CMK (cell line): ENCODE measurements around the gene SRBD1.

Experiments used
- DNase-seq: peaks from one replicate; pipeline ENCODE4 v3.0.0-alpha.2; 2010; ENCODE audit warnings: low read depth

SRBD1 gene

DNA sequence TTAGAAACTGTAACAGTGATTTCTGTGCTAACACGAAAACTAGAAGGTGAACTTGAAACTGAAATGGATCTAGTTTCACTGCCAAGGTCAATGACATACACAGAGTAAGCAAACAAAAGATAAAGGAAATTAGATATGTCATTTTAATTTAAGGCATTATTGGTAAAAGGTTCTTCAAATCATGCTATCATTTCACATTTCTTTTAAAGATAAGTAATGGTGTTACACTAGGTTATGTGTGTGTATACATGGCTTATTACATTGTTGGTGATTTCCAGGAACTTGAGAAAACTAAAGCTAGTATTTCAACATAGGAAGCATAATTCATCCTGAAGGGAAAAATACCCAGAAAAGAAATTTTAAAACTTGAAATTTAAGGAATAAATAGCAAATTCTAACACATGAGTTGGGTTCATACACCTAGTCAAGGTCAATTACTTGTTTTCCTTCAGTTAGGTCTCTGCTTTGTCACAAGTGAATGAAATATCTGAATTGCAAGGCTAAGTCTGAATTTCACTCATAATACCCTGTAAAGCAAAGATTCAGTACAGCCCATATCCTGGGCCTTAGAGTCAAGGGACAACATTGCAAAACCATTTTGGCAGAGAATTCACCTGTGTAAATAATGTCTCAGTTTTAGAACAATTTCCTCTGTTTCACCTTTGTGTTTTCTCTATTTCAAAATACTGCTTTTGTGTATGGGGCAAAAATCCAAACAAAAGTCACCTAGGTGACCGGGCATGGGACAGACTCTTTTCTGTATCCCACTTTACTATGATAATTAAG lies 141.6 kb downstream of the SRBD1 start:
- DNase-seq: no peak

DNA sequence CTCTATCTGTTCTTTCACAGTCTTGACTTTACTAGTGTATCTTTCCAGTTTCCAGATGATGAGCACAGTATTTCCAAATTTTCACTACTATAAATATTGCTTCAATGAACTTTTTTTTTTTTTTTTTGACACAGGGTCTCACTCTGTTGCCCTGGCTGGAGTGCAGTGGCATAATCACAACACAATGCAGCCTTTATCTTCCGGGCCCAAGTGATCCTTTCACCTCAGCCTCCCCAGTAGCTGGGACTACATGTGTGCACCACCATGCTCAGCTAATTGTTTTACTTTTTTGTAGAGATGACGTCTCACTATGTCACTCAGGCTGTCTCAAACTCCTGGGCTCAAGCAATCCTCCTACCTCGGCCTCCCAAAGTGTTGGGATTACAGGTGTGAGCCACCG lies 142.8 kb downstream of the SRBD1 start:
- DNase-seq: no peak

- DNase-seq: no peak
These were observed 145.0 kb downstream of the SRBD1 start for GRCh38 chr2:45466053-45466452.

GRCh38 chr2:45460825-45461224 lies 150.2 kb downstream of the SRBD1 start:
- no peak for DNase-seq

DNA sequence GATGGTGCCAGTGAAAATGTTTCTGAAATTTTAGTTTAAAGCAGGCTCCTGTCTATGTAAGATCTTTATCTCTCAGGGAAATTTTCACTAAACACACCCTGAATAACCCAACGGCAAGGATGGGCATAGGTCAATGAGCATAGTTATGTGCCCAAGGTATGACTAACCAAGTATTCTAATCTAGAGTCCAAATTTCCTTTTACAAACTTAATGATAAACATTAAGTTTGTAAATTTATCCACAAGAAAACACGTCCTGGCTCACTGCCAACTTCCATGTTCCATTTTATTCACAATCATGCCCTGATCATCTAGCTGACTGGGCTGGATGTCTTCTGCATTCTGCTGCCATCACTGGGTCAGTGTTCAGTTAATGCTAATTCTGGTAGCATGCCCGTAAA lies 151.2 kb downstream of the SRBD1 start:
- DNase-seq: no peak

- DNase-seq: no peak
These were observed 152.0 kb downstream of the SRBD1 start for GRCh38 chr2:45458909-45459563.

- no peak for DNase-seq
These were observed 153.7 kb downstream of the SRBD1 start for GRCh38 chr2:45457211-45457945.

DNA sequence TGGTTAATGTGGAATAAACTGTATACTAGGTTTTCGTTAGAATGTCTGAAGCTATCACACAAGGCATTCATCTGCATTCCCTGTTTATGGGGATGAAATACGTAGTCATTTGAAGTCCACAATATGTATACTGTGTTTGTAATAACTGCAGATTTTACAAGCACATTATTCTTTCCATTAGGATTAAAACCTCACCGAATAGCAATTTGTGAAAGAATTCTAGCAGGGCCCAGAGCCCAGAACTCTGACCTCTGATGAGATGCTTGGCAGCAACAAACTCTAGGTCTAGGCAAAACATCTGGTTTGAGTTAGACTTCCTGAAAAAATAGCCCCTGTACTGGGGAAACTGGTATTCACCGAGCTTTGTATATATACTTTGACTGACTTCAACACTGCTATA lies 158.2 kb downstream of the SRBD1 start:
- DNase-seq: no peak

GRCh38 chr2:45450634-45451033 lies 160.4 kb downstream of the SRBD1 start:
- DNase-seq: no peak

DNA sequence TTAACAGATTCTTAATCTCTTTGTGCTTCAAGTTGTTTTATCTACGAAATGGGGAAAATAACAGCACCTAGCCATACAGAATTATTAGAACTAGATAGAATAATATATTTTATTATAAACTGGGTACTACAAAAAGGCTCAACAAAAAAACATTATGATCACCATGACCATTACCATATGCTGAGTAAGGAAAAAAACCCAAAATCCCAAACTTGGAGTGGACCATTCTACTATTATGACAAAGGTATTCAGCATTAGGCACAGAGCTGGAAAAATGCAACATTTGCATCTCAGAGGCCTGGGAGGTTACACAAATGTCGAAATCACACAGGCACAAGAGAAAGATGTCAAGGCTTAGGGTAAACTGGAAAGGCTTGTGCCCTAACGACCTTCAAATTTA lies 162.8 kb downstream of the SRBD1 start:
- no peak for DNase-seq

GRCh38 chr2:45446016-45446415 lies 165.1 kb downstream of the SRBD1 start:
- no peak for DNase-seq

- no peak for DNase-seq
These were observed 166.0 kb downstream of the SRBD1 start for GRCh38 chr2:45445037-45445436.

GRCh38 chr2:45443012-45443411 lies 168.1 kb downstream of the SRBD1 start:
- no peak for DNase-seq

- no peak for DNase-seq
These were observed 169.0 kb downstream of the SRBD1 start for GRCh38 chr2:45442026-45442425.

GRCh38 chr2:45441571-45441970 lies 169.5 kb downstream of the SRBD1 start:
- DNase-seq: no peak

DNA sequence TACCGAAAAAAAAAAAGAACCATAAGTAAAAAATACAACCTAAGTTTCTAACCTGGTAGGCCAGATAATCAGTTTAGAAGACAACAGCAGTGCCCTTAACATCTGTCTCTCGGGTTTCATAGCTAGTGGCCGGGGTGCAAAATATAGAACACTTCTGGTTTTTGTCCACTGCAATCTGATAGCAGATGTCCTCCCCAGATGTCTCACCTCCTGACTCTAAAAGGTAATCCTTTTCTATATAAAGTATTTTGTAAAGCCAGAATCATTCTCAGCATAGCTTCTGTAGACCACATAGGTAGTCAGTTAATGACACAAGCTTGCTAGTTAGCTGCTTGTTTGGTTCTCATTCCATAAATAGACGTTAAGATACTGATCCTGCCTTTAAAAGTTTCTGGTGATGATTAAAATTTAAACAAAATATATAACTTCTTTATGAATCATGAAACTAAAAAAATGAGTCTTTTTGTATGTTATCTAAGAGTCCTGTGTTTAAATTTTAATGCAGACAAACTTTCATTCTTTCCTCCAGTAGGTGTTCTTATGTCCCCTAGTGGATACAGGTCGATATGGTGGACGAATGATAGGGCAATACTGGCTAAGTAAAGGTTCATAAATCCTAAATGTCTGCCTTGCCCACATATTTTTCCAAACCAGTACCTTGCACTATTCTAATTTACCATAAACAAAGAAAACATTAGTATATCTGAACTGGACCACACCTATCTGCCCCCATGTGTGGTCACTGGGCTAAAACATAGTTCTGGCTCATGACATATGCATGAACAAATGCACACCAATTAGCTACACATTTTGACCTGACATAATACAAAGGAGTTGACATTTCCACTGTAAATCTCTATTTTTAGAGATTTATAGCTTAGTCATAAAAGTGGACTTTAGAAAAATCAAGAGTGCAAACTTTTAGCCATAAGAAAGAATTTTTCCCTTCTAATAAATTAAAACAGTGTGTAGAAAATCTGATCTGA lies 171.0 kb downstream of the SRBD1 start:
- DNase-seq: no peak

- peak; percentile 64 for DNase-seq
These were observed 172.0 kb downstream of the SRBD1 start for GRCh38 chr2:45438872-45439665.

GRCh38 chr2:45436456-45436855 lies 174.6 kb downstream of the SRBD1 start:
- no peak for DNase-seq

DNA sequence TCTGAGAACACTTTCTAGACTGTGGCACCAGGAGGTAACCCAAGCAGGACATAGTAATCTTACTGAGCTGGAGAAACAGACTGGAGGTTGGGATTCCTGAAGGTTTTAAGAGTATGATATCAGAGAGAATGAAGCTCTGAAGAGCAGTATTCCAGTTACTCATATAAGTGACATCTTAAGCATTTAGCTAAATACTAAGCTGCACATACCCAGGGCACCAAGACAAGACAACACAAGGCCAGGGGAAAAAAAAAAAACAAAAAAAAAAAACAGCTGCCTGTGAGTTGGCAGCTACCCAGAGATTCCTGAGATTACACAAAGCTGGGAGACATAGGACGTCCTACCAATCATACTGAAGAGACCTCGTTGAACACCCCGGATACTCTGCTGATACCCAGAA lies 175.8 kb downstream of the SRBD1 start:
- DNase-seq: no peak

GRCh38 chr2:45433363-45433762 lies 177.7 kb downstream of the SRBD1 start:
- no peak for DNase-seq

DNA sequence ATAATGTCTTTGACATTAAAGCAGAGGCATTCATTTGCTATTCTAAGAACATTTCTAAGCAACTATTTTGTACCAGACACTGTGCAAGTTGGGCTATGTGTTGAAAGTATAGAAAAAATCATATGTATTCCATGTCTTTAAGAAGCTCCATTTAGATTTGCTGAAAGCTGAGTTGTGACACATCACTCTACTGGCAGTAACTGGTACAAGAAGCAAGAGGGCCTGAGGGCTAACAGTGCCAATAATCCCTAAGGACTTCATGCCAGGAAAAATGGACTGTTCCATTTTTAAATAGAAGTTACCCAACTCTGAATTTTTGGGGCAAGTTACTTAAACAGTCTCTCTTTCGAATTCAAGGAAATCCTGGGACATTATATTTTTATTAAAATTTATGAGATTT lies 178.7 kb downstream of the SRBD1 start:
- DNase-seq: no peak
